ENCODE measurements around the gene VEZT. TPM values are rescaled to one million over a fixed set of nuclear protein-coding genes. Genes with fewer than 3 reads are reported as not detected.

The VEZT gene
- total and polyA plus RNA-seq, 9 of the 15 experiments (the other 6 are each of a cell fraction or from before 2014, with no cell fraction given) = 16.1 to 61.5 (median 32.6) TPM

- no peak for TF ChIP-seq POU5F1 (IDR thresholded peaks at IDR 0.05; ENCODE audit: borderline replicate concordance, low read depth, low read length, partially characterized antibody)
- no peak for TF ChIP-seq PHB (CRISPR knock-in tag; IDR thresholded peaks at IDR 0.05)
- TF ChIP-seq KLF13 (tag; IDR thresholded peaks at IDR 0.05; ENCODE audit: borderline replicate concordance, low read depth) = no peak
- TF ChIP-seq ZNF707 (CRISPR knock-in tag; conservative IDR thresholded peaks at IDR 0.05) = no peak
- peak; percentile 54; the same call in 1 of the 2 replicates for TF ChIP-seq ATF7 (IDR thresholded peaks at IDR 0.05)
- no peak for TF ChIP-seq COPS2 (conservative IDR thresholded peaks at IDR 0.05)
- no peak for TF ChIP-seq MAFK (IDR thresholded peaks at IDR 0.05; ENCODE audit: low read length)
- TF ChIP-seq TFAP4 (CRISPR knock-in tag; IDR thresholded peaks at IDR 0.05; ENCODE audit: borderline replicate concordance) = no peak
- TF ChIP-seq GTF2B (IDR thresholded peaks at IDR 0.05; ENCODE audit: extremely low read depth, insufficient read length) = no peak
- TF ChIP-seq ARID2 (IDR thresholded peaks at IDR 0.05) = no peak
- TF ChIP-seq UBTF (IDR thresholded peaks at IDR 0.05; ENCODE audit: borderline replicate concordance in 1 of 2, low read depth in 2 of 2, low read length in 2 of 2) = no peak
- no peak for TF ChIP-seq ZMIZ1 (IDR thresholded peaks at IDR 0.05; ENCODE audit: low read depth in 2 of 2, low read length in 2 of 2)
- TF ChIP-seq PTRF (tag; IDR thresholded peaks at IDR 0.05) = no peak
- TF ChIP-seq ZC3H8 (IDR thresholded peaks at IDR 0.05) = no peak
- no peak for TF ChIP-seq ZNF79 (CRISPR knock-in tag; IDR thresholded peaks at IDR 0.05; ENCODE audit: low read depth)
- TF ChIP-seq ZEB2 (IDR thresholded peaks at IDR 0.05) = no peak
- TF ChIP-seq ZNF449 (CRISPR knock-in tag; IDR thresholded peaks at IDR 0.05) = no peak
- no peak for TF ChIP-seq CCNT2 (IDR thresholded peaks at IDR 0.05; ENCODE audit: borderline replicate concordance, extremely low read depth, insufficient read length, low read depth, low read length)
- no peak for TF ChIP-seq CREBBP (IDR thresholded peaks at IDR 0.05; ENCODE audit: low read depth, low read length)
- no peak for TF ChIP-seq GTF2E2 (tag; IDR thresholded peaks at IDR 0.05)
Measured at GRCh38 chr12:95181103-95181502, 36.5 kb upstream of the VEZT start (continued).

Measured in K562 (cell line).